Inflammatory macrophage (primary cell): ENCODE data around the gene RGS6.
A peak's percentile ranks its signal among the peaks of the same experiment; 100 is the strongest.

ENCODE experiments used
- DNase-seq, 2 donors: peaks; one replicate each; pipeline ENCODE4 v3.0.0-alpha.2; 2020 to 2022

RGS6 gene

DNA sequence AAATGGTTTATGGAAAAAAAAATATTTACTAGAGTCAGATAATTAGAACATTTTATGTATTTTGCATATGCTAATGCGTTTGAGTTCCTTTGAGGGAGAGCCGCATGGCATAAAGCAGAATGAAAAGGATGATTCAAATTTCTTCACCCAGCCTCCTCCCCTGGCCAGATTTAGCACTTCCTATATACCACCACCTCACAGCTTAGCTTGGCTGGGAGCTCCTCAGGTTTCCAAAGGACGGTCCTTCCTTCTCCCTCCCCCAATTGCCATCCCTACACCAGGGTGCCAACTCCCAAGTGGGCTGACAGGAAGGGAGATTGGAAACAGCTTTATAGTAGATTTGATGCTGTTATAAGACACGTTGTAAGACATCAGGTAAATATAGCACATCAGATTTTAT lies 157.4 kb downstream of the RGS6 start:
- no peak for DNase-seq

DNA sequence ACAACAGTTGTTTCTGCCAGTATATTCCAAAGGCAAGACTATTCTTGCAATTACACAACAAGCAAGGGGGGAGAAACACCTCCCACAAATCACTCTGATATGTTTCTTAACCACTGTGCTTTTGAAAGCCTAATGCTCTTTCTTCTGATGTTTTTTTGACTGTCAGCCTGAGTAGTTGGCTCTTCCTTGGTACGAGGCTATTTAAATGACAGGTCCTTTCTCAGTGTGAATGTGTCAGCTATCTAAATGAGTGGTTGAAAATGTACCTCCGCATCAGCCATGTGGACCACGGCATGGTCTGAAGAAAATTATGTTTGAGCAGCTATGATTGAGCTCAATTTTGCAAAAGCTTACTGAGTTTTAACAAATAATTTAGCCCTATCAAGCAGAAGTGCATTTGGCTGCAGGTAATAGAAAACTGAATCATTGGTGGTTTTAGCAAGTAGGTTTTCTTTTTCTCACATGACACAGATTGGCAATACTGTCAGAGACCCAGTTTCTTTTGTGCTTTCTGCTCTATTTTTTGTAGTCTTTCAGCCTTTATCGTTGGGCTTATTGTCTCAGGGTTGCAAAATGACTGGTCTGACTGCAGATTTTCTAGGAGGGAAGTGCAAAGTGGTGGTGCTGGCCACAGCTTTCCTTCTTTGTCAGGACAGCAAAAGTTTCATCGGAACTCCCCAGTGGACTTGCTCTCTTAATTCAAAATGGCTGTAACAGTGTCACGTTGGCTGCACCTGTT lies 162.8 kb downstream of the RGS6 start:
- no peak for DNase-seq

DNA sequence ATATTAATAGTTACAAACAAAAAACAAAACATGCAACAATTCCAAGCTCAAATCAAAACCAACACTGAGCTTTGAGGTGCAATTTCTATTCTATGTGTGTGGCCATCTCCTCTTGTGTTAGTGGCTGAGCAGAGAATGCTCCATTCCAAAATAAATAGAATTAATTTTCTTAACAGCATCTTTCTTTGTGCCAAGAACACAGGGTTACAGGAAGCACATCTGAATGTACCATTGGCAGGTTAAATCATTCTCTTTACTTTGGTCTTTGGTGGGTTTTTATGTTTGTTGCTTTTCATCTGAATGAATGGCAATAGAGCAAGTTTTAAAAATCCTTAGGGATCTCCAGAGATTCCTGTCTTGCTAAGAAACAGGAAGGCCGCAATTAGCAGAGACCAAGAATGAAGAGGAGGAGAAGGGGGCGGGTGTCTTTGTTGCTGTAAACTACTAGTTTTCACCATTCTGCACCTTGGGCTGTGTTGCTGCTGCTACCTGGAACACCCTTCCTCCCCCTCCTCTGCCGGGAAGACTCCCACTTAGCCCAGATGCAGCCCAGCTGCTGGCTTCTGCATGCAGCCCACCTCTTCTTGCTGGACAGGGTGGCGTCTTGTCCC lies 165.0 kb downstream of the RGS6 start:
- no peak for DNase-seq

DNA sequence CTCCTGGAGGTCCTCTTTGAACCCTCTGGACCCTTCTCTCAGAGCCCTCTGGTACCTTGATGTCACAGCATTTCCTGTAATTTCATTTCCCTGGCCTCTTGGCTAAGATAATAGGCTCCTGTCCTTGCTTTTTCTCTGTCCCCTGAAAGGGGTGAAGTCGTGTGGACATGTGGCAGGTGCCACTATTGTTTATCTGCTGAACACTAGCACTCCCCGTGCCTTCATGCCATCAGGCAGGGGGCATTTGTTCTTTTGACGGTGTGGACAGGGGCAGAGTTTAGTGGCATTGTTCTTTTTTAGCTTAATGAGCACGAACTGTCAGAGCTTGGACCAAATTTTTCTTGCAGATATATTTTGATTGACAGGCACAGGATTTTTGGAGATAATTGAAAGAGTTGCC lies 166.0 kb downstream of the RGS6 start:
- DNase-seq, result no peak

DNA sequence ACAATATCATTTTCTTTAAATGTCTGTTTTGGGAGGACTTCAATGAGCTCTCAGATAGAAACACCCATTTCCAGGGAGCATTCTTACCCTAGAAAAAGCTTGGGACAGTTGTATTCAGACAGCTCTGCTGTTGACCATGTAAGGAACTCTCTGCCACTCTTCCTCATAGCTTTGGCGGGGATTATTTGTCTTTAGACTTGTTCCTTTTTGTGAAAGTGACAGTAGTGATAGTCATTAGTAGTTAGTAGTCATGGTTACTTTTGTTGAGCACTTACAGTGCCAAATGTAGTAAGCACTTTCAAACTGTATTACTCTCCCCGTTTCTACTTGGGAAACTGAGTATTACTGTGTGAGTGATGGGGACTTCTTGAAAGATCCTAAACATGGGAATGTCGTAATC lies 167.3 kb downstream of the RGS6 start:
- DNase-seq, result no peak

DNA sequence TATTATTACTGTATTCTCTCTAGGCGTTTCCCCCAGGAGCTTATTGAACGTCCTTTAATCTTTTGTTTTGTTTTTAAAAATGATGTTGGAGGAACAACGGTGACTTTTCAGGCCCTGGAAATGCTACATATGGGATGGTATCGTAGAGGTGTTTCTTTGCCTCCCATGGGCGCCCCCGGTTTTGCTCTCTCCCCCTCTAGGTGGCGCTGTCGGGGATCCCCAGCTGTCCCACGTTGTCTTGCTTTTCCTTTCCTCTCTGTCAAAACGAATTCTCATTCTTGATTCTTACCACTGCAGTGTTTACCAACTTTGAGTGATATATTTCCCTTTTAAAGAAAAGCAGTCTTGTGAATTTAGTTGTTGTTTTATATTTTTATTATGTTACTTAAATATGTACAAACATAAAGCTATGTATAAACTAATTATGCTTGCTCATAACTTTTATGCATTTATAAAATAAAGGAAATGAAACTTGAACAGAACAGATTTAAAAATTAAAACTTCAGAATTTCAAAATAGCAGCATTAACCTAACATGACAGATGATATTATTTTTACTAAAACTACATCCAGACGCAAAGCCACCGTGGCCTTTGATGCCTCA lies 171.9 kb downstream of the RGS6 start:
- DNase-seq, result peak; percentile 36 to 37

DNA sequence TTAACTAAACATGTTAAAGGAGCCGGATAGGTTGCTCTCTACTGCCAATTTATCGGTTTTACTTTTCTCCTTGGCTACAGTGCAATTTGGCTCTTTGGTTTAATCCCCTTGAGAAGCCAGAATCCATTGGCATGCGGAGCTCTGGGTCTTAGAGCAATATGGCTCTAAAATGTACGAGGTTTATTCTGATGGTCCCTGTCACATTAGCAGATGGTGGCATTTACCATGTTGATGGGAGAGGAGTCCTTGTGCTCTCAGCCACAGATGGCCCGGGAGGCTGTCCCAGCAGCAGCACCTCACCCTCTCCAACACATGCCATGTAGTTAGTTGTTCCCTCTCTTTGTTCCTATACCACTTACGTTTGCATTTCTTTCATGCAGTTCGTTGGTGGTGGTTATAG lies 179.7 kb downstream of the RGS6 start:
- DNase-seq, result no peak

DNA sequence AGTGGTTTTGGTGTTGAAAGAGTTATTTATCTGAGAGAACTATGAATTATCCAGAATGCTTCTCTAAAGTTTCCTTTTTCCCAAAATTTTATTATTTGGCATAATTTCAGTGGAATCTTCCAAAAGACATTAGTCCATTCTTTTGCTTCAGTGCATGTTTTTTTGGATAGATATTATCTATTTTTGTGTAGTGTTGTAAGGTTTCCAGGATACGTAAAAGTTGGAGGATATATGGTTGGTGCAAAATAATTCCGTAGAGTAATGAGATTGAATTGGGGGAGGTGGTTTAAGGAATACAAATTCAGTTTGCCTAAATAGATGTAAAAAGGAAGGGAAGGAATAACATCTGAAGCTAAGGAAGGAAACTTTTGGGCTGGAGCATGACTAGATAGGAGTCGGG lies 186.6 kb downstream of the RGS6 start:
- DNase-seq, result no peak

DNA sequence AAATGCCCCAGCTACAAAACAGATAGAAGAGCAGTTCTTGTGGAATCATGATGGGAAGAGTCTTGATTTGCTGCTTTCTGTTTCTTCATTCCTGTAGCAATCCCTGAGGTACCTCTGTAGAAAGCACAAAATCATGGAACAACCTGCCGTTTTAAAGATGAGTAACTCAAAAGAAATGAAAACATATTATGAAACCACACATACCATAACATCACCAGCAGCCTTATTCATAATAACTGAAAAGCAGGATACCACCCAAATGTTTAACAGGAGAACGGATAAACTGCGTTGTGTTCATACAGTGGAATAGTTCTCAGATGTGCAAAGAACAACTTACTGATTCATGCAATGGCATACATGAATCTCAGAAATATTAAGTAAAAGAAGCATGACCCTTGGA lies 188.1 kb downstream of the RGS6 start:
- DNase-seq, result no peak

DNA sequence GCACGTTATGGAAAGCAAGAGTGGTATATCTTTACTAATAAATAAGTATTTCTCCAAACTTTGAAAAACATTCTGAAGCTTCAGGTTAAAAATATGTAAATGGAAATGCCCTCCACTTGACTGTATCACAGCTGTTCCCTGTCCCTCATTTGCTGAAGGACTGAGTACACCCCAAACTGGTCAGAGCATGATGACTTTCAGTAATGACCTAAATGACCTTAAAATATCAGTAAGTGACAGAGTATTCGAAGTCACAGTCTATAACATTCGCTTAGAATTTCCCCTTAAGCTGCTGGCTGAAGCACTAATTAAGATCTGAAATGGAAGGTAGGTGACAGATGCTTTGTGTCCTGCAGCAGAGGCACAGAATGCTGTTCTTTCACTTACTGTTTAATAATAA lies 191.5 kb downstream of the RGS6 start:
- DNase-seq, result no peak

DNA sequence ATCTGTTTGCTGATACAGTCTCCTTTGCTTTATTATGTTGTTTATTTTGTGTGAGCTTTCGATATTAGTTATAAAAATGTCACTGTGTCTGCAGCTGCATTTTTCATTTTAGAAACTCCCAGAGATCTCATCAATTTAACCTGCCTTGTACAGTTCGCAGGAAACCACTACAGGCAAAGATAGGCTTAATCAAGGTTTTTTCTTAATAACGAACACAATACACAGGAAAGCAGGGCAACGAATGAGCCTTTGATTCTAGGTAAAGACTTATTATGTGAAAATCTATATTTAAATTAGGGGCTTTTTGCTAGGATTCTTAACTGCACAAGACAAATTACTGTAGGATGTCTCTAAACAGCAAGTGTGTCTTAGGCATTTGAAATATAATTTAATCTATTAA lies 191.9 kb downstream of the RGS6 start:
- no peak for DNase-seq

DNA sequence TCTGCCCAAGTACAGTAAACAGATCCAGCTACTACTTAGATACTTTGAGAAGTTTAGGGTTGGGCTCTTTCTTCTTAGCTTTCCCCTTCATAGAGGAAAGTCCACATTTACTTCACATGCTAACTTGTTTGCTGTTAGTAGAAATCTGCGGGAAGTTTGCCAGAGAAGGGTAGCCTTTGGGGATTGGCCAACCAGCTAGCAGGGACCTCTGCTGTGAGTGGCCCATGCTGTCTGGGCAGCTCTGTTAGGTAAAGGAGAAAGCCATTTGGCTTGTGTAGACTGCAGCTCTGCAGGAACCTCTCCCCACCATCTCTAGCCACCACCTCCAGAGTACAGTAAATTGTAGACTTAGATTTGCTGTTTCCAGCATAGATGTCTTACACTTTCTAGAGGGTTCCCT lies 193.9 kb downstream of the RGS6 start:
- DNase-seq, result no peak

DNA sequence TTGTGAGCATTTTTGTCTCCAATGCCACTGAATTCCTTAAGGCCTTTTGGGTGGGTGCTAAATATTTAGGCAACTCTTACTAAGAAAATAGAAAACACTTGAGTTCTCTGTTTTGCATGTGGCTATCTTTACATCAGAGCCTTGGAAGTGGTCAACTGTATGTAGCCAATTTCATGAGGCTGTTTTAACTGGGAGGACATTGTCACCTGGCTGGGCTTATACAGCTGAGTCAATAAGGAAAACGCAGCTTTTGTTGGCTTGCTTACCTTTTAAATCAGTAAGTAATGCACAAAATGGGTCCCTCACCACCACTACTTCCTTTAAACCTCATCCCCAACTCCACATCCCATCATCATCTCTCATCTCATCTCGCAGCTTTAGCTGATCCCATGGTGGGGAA lies 194.3 kb downstream of the RGS6 start:
- DNase-seq, result no peak

DNA sequence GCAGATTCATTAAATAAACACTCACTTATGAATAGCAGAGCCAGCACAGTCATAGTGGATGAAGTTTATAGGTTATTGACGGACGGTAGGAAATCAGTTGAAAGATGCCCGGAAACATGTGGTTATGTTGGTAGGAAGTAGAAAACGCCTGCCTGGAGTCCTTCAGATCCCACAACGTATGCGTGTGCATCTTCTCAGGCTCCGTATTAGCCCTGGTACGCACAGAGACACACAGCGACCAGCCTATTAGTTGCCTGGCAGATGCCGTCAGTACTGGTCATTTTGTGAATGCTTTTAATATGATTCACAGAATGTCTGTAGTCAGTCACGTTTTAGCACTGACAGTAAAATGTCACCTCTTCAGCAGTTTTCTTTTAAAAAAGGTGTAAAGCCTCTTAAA lies 196.4 kb downstream of the RGS6 start:
- no peak for DNase-seq

DNA sequence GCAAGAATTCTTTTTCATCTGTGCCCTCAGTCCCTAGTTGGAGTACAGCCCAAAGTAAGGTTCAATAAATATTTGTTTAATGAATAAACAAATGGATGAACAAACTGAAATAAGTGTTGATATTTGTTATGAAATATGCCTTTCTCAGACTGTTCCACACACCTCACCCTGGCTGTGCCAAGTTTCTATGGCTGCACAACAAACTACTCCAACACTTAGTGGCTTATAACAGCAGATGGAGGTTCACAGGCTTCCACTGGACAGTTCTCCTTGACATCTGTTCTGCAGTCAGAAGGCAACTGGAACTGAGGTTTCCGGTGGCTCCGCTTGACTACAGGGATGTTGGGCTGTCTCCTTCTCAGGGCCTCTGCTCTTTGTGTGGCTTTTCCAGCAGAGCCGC lies 197.1 kb downstream of the RGS6 start:
- no peak for DNase-seq

DNA sequence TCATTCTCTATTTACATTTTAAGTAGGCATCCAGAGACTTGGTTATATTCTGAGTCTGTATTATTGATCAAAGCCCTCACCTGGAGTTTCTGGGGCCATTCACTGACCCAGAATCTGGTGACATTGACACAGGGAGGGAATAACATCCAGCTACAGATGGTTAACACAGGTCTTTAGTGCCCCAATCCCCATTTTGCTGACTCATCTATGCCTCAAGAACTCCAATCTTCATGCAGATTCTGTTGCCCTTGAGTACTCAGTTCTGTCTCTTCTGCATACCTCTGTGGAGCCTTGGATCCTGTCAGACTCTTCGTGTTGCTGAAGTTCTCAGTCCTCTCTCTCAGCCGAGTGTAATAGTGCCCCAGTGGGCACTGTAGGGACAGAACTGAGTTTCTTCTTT lies 208.9 kb downstream of the RGS6 start:
- no peak for DNase-seq

DNA sequence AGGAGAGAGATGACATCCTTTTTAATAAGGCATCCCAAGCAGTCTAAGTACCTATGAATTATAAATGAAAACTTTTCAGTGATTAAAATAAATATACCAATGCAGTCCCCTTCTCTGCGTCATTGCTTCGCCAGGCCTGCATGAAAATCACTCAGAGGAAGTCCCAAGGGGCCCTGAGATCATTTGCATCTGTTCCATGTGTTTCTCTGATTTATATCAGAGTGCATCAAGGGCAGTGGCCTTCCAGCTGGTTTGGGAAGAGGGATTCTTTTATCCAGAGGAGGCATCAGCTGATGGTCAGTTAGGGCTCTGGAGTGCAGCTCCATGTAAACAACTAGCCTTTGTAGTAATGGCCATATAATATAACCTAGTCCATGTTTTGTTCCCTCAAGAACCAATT lies 210.1 kb downstream of the RGS6 start:
- no peak for DNase-seq

DNA sequence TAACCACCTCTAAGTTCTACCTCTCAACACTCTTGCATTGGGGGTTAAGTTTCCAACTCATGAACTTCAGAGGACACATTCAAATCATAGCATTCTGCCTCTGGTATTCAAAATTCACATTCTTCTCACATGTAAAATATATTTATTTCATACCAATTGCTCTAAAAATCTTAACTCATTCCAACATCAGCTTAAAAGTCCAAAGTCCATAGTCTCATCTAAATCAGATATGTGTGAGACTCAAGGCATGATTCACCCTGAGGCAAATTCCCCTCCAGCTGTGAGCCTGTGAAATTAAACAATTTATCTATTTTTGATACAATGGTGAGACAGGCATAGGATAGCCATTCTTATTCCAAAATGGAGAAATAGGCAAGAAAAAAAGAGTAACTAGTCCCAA lies 214.0 kb downstream of the RGS6 start:
- DNase-seq, result no peak

DNA sequence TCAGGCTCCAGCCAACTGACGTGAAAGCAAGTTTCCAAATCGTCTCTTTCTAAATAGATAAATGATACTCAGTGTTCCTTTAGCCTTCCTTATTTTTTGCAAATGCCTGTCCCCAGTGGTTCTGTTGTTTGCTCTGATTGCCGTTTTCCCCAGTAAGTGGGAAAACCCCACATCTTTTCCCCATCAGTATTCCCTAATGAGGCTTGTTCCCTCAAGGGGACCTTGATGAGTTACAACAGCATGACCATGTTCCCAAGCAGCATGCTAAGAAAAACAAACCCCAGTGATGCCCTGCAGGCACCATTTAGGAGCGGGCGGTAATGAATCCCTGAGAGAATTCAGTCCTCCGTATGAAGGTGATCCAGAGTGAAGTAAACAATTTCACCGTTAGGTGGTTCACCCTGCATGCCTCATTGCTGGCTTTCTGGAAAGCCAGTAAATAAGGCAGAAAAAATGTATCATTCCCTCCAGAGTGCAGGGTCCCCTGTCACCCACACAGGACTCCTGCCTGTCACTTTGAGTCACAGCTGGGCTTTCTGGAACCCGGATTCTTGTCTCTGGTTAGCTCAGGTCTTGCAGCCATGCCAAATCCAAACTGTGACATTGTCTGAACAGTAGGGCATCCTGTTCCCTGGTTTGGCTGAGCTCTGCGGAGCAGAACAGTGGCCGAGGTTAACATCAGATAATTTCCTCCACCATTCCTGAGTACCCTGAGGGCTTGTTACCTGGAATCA lies 222.6 kb downstream of the RGS6 start:
- no peak for DNase-seq

DNA sequence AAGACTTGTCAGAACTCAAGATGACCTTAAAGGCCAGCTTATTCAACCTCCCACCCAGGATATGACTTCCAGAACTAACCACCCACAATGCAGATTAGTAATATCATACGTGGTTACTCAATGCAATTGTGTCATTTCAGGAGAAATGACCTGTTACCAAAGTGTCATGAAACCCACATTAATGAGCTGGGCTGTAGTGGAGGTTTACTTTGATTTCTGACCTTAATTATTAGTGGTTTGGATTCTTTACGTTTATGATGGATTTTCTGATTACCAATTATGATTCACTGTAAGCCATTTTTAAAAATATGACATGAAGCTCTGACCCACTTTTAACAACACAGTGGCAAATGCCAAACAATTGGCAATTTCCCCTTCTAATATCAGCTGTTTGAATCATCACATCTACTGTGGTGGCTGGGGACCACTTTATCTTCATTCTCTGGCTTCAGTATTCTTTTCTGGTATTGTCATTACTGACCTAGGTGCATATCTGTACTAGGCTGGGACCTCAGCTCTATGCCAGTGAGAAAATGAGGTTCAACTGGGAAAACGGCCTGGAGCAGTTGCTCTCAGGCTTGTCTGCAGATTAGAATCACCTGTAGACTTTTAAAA lies 223.3 kb downstream of the RGS6 start:
- DNase-seq, result peak; percentile 46 to 50

DNA sequence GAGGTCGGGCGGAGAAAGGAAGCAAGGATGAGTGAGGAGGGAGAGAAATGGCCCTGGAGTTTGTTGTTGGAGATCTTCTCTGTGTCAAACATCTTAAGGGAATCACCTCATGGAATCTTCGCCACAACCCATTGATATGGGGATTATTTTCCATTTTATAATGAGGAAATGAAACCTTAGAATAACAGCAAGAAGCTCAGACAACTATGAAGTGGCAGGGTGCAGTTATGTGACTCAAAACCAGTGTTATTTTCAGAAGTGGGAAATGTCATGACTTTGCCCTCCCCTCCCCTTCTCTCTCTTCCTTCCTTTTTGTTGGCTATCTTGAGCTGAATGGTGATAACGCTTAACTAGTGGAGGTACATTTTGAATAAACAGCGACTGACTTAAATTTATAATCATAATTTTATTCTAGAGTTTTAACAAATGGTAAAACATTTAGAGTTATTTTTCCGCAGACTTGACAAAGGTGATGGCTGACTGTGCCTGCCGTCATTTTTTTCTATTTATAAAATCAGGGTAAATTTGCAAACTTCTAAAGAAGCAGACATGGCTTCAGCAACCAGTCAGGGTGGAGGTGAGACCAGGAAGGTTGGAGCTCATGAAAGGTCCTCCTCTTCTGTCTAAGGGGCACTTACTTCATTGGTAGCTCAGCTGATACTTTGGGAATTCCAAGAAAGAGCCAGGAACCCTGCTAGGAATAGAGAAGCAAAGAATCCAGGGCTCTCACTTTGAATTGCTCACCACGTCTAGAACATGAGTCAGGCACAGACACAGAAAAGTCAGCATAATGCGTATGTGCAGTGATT lies 232.4 kb downstream of the RGS6 start:
- DNase-seq, result peak; percentile 9 to 20

DNA sequence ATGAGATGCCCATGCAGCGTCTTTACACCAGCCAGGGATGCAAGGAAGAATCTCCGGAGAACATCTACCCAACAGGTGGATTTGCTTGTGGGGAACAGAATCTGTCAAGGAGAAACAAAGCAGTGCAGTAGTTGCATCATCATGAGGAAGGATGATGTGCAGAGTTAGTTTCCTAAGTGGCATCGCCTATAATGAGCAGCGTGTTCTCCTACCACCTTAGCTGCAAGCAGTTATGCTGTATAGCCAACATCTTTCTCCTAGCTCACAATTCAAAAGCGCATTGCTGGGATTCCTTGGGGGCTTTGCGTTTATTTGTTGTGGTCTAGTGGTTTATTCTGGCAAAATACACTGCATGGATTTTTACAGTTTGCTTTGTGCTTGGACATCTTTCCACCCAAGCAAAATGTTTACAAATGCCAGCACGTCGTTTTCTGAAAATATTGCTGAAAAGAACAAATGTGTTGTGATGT lies 233.0 kb downstream of the RGS6 start:
- DNase-seq, result peak; percentile 11 to 15
